ENCODE results near the gene PROX1.

Gene PROX1

GRCh38 chr1:214002472-214002871, 14.7 kb downstream of the PROX1 start:
- DNase-seq (ENCODE audit: low spot score) = no peak
- TF ChIP-seq CTCF (IDR thresholded peaks at IDR 0.05; ENCODE audit: borderline replicate concordance, control extremely low read depth, extremely low read depth, insufficient read depth, missing control alignments) = no peak
- in situ Hi-C loops (cut with MboI; ENCODE audit: low sequenced_read_pairs, unreplicated experiment) = no loop called here

- no peak for DNase-seq (ENCODE audit: low spot score)
- in situ Hi-C loops (cut with MboI; ENCODE audit: low sequenced_read_pairs, unreplicated experiment) = no loop called here
- no peak for TF ChIP-seq CTCF (IDR thresholded peaks at IDR 0.05; ENCODE audit: borderline replicate concordance, control extremely low read depth, extremely low read depth, insufficient read depth, missing control alignments)
Measured at GRCh38 chr1:214003233-214003632, 15.5 kb downstream of the PROX1 start.

- TF ChIP-seq CTCF (IDR thresholded peaks at IDR 0.05; ENCODE audit: borderline replicate concordance, control extremely low read depth, extremely low read depth, insufficient read depth, missing control alignments) = no peak
- in situ Hi-C loops (cut with MboI; ENCODE audit: low sequenced_read_pairs, unreplicated experiment) = no loop called here
- DNase-seq (ENCODE audit: low spot score) = no peak
Measured at GRCh38 chr1:214004014-214004413, 16.2 kb downstream of the PROX1 start.

GRCh38 chr1:214004795-214005194, 17.0 kb downstream of the PROX1 start:
- in situ Hi-C loops (cut with MboI; ENCODE audit: low sequenced_read_pairs, unreplicated experiment) = no loop called here
- no peak for TF ChIP-seq CTCF (IDR thresholded peaks at IDR 0.05; ENCODE audit: borderline replicate concordance, control extremely low read depth, extremely low read depth, insufficient read depth, missing control alignments)
- DNase-seq (ENCODE audit: low spot score) = no peak

- in situ Hi-C loops (cut with MboI; ENCODE audit: low sequenced_read_pairs, unreplicated experiment) = no loop called here
- no peak for DNase-seq (ENCODE audit: low spot score)
- no peak for TF ChIP-seq CTCF (IDR thresholded peaks at IDR 0.05; ENCODE audit: borderline replicate concordance, control extremely low read depth, extremely low read depth, insufficient read depth, missing control alignments)
Measured at GRCh38 chr1:214005708-214006107, 17.9 kb downstream of the PROX1 start.

GRCh38 chr1:214006845-214007244, 19.1 kb downstream of the PROX1 start:
- in situ Hi-C loops (cut with MboI; ENCODE audit: low sequenced_read_pairs, unreplicated experiment) = no loop called here
- DNase-seq (ENCODE audit: low spot score) = no peak
- no peak for TF ChIP-seq CTCF (IDR thresholded peaks at IDR 0.05; ENCODE audit: borderline replicate concordance, control extremely low read depth, extremely low read depth, insufficient read depth, missing control alignments)

- TF ChIP-seq CTCF (IDR thresholded peaks at IDR 0.05; ENCODE audit: borderline replicate concordance, control extremely low read depth, extremely low read depth, insufficient read depth, missing control alignments) = no peak
- DNase-seq (ENCODE audit: low spot score) = no peak
- in situ Hi-C loops (cut with MboI; ENCODE audit: low sequenced_read_pairs, unreplicated experiment) = no loop called here
Measured at GRCh38 chr1:214008347-214008746, 20.6 kb downstream of the PROX1 start.
